Measurements from ENCODE around the gene MYO7B.

Gene MYO7B

GRCh38 chr2:127659408-127660290, 124.2 kb downstream of the MYO7B start:
- no peak for DNase-seq (ENCODE audit: low read depth in 1 of 2, low spot score in 1 of 2)

GRCh38 chr2:127660291-127660578, 124.8 kb downstream of the MYO7B start:
- DNase-seq (ENCODE audit: low read depth in 1 of 2, low spot score in 1 of 2) = no peak

- no peak for DNase-seq (ENCODE audit: low read depth in 1 of 2, low spot score in 1 of 2)
Observed at GRCh38 chr2:127661072-127661649, 125.7 kb downstream of the MYO7B start.

- DNase-seq (ENCODE audit: low read depth in 1 of 2, low spot score in 1 of 2) = no peak
Observed at GRCh38 chr2:127661949-127662510, 126.5 kb downstream of the MYO7B start.

- no peak for DNase-seq (ENCODE audit: low read depth in 1 of 2, low spot score in 1 of 2)
Observed at GRCh38 chr2:127662937-127663565, 127.6 kb downstream of the MYO7B start.

- DNase-seq (ENCODE audit: low read depth in 1 of 2, low spot score in 1 of 2) = no peak
Observed at GRCh38 chr2:127663566-127664064, 128.1 kb downstream of the MYO7B start.

- no peak for DNase-seq (ENCODE audit: low read depth in 1 of 2, low spot score in 1 of 2)
Observed at GRCh38 chr2:127664065-127664894, 128.8 kb downstream of the MYO7B start.

- no peak for DNase-seq (ENCODE audit: low read depth in 1 of 2, low spot score in 1 of 2)
Observed at GRCh38 chr2:127664895-127665225, 129.4 kb downstream of the MYO7B start.

GRCh38 chr2:127665267-127665893, 129.9 kb downstream of the MYO7B start:
- DNase-seq (ENCODE audit: low read depth in 1 of 2, low spot score in 1 of 2) = no peak

- DNase-seq (ENCODE audit: low read depth in 1 of 2, low spot score in 1 of 2) = no peak
Observed at GRCh38 chr2:127669056-127669455, 133.6 kb downstream of the MYO7B start.

- DNase-seq (ENCODE audit: low read depth in 1 of 2, low spot score in 1 of 2) = no peak
Observed at GRCh38 chr2:127670055-127670956, 134.8 kb downstream of the MYO7B start.

- no peak for DNase-seq (ENCODE audit: low read depth in 1 of 2, low spot score in 1 of 2)
Observed at GRCh38 chr2:127670957-127671290, 135.4 kb downstream of the MYO7B start.

GRCh38 chr2:127671557-127672302, 136.2 kb downstream of the MYO7B start:
- DNase-seq (ENCODE audit: low read depth in 1 of 2, low spot score in 1 of 2) = no peak

- no peak for DNase-seq (ENCODE audit: low read depth in 1 of 2, low spot score in 1 of 2)
Observed at GRCh38 chr2:127672341-127673224, 137.1 kb downstream of the MYO7B start.

- no peak for DNase-seq (ENCODE audit: low read depth in 1 of 2, low spot score in 1 of 2)
Observed at GRCh38 chr2:127673291-127674069, 138.0 kb downstream of the MYO7B start.

- no peak for DNase-seq (ENCODE audit: low read depth in 1 of 2, low spot score in 1 of 2)
Observed at GRCh38 chr2:127674241-127675209, 139.0 kb downstream of the MYO7B start.

All from activated T-helper 1 cell treated with anti-CD3 and anti-CD28 coated beads, Interleukin-2, amount 50 U/mL, for 16 hours (primary cell).